Activated naive CD4-positive, alpha-beta T cell treated with anti-CD3 and anti-CD28 coated beads, Interleukin-2, amount 50 U/mL, for 24 hours (primary cell): ENCODE results near the gene LRRC15.

Source experiments
- H3K27ac Mint-ChIP-seq: one replicate; pipeline ENCODE4 v1.8.0; 2021; ENCODE audit warnings: mild to moderate bottlenecking, mixed read lengths
- H3K27me3 Mint-ChIP-seq: one replicate; pipeline ENCODE4 v1.8.0; 2021; ENCODE audit warnings: mixed read lengths
- H3K36me3 Mint-ChIP-seq: one replicate; pipeline ENCODE4 v1.8.0; 2021; ENCODE audit warnings: mixed read lengths
- H3K4me1 Mint-ChIP-seq: one replicate; pipeline ENCODE4 v1.8.0; 2021; ENCODE audit warnings: mixed read lengths
- H3K4me3 Mint-ChIP-seq: one replicate; pipeline ENCODE4 v1.8.0; 2021; ENCODE audit warnings: mild to moderate bottlenecking, mixed read lengths
- H3K9me3 Mint-ChIP-seq: one replicate; pipeline ENCODE4 v1.8.0; 2021; ENCODE audit warnings: mixed read lengths

Gene LRRC15

GRCh38 chr3:194369522-194370279 lies at the start of gene LRRC15:
Gene LRRC15 (minus strand): TSS chr3:194369743. CDS start chr3:194361043, 8,700 bp downstream.
- H3K36me3 Mint-ChIP-seq, result no peaks in the 10 kb centered on the region
- no peak within 1 kb of the TSS for H3K4me3 Mint-ChIP-seq
- H3K9me3 Mint-ChIP-seq, result no peaks in the 10 kb centered on the region
- H3K4me1 Mint-ChIP-seq, result peaks cover 3% of the 10 kb centered on the region
- no peak within 1 kb of the TSS for H3K27ac Mint-ChIP-seq
- peaks cover 16% of the 10 kb centered on the region for H3K27me3 Mint-ChIP-seq

GRCh38 chr3:194418671-194419070 lies 49.1 kb upstream of the LRRC15 start:
- H3K4me3 Mint-ChIP-seq, result no peak overlapping the region
- H3K4me1 Mint-ChIP-seq, result peaks cover under 1% of the 10 kb centered on the region
- no peak overlapping the region for H3K27ac Mint-ChIP-seq
- peaks cover 15% of the 10 kb centered on the region for H3K36me3 Mint-ChIP-seq
- H3K9me3 Mint-ChIP-seq, result no peaks in the 10 kb centered on the region
- no peaks in the 10 kb centered on the region for H3K27me3 Mint-ChIP-seq

GRCh38 chr3:194407423-194407822 lies 37.9 kb upstream of the LRRC15 start:
- H3K9me3 Mint-ChIP-seq, result no peaks in the 10 kb centered on the region
- H3K27me3 Mint-ChIP-seq, result no peaks in the 10 kb centered on the region
- peaks cover 4% of the 10 kb centered on the region for H3K36me3 Mint-ChIP-seq
- H3K4me1 Mint-ChIP-seq, result peaks cover 13% of the 10 kb centered on the region
- no peak overlapping the region for H3K4me3 Mint-ChIP-seq
- peak overlapping the region; percentile 70 for H3K27ac Mint-ChIP-seq

- H3K36me3 Mint-ChIP-seq, result peaks cover 2% of the 10 kb centered on the region
- H3K9me3 Mint-ChIP-seq, result no peaks in the 10 kb centered on the region
- peaks cover 8% of the 10 kb centered on the region for H3K4me1 Mint-ChIP-seq
- no peaks in the 10 kb centered on the region for H3K27me3 Mint-ChIP-seq
- no peak overlapping the region for H3K4me3 Mint-ChIP-seq
- peak overlapping the region; percentile 46 for H3K27ac Mint-ChIP-seq
Observed at GRCh38 chr3:194405766-194406165, 36.2 kb upstream of the LRRC15 start.

GRCh38 chr3:194404365-194405140 lies 35.0 kb upstream of the LRRC15 start:
- H3K27ac Mint-ChIP-seq, result no peak overlapping the region
- H3K27me3 Mint-ChIP-seq, result no peaks in the 10 kb centered on the region
- no peak overlapping the region for H3K4me3 Mint-ChIP-seq
- peaks cover 2% of the 10 kb centered on the region for H3K36me3 Mint-ChIP-seq
- H3K4me1 Mint-ChIP-seq, result peaks cover 16% of the 10 kb centered on the region
- no peaks in the 10 kb centered on the region for H3K9me3 Mint-ChIP-seq

GRCh38 chr3:194401868-194402329 lies 32.4 kb upstream of the LRRC15 start:
- Mint-ChIP-seq H3K9me3 (no peaks in the 10 kb centered on the region), H3K4me1 (peaks cover 41% of the 10 kb centered on the region), H3K36me3 (no peaks in the 10 kb centered on the region), H3K27me3 (no peaks in the 10 kb centered on the region), H3K4me3 (no peak overlapping the region), H3K27ac (no peak overlapping the region)

GRCh38 chr3:194401346-194401745 lies 31.8 kb upstream of the LRRC15 start:
- no peaks in the 10 kb centered on the region for H3K27me3 Mint-ChIP-seq
- H3K4me1 Mint-ChIP-seq, result peaks cover 42% of the 10 kb centered on the region
- H3K27ac Mint-ChIP-seq, result no peak overlapping the region
- H3K36me3 Mint-ChIP-seq, result no peaks in the 10 kb centered on the region
- H3K4me3 Mint-ChIP-seq, result no peak overlapping the region
- H3K9me3 Mint-ChIP-seq, result no peaks in the 10 kb centered on the region

GRCh38 chr3:194399874-194400411 lies 30.4 kb upstream of the LRRC15 start:
- Mint-ChIP-seq H3K9me3 (no peaks in the 10 kb centered on the region), H3K27me3 (no peaks in the 10 kb centered on the region), H3K27ac (no peak overlapping the region), H3K4me3 (no peak overlapping the region), H3K36me3 (no peaks in the 10 kb centered on the region), H3K4me1 (peaks cover 56% of the 10 kb centered on the region)

- no peaks in the 10 kb centered on the region for H3K9me3 Mint-ChIP-seq
- peak within 1 kb of the TSS; percentile 90 for H3K4me3 Mint-ChIP-seq
- peaks cover 56% of the 10 kb centered on the region for H3K4me1 Mint-ChIP-seq
- no peaks in the 10 kb centered on the region for H3K27me3 Mint-ChIP-seq
- H3K36me3 Mint-ChIP-seq, result no peaks in the 10 kb centered on the region
- H3K27ac Mint-ChIP-seq, result peak within 1 kb of the TSS; percentile 17
Observed at GRCh38 chr3:194399166-194399565, 29.6 kb upstream of the LRRC15 start, which contains the start of gene GP5. Gene GP5 (minus strand): TSS chr3:194399266. CDS start chr3:194398282, 984 bp downstream.

GRCh38 chr3:194397757-194398312 lies 28.3 kb upstream of the LRRC15 start:
- no peaks in the 10 kb centered on the region for H3K9me3 Mint-ChIP-seq
- peak overlapping the region; percentile 90 for H3K4me3 Mint-ChIP-seq
- H3K27me3 Mint-ChIP-seq, result no peaks in the 10 kb centered on the region
- H3K4me1 Mint-ChIP-seq, result peaks cover 55% of the 10 kb centered on the region
- H3K27ac Mint-ChIP-seq, result peak overlapping the region; percentile 41
- no peaks in the 10 kb centered on the region for H3K36me3 Mint-ChIP-seq

- no peaks in the 10 kb centered on the region for H3K9me3 Mint-ChIP-seq
- peaks cover 55% of the 10 kb centered on the region for H3K4me1 Mint-ChIP-seq
- H3K27me3 Mint-ChIP-seq, result no peaks in the 10 kb centered on the region
- H3K36me3 Mint-ChIP-seq, result no peaks in the 10 kb centered on the region
- H3K27ac Mint-ChIP-seq, result peak overlapping the region; percentile 81
- H3K4me3 Mint-ChIP-seq, result peak overlapping the region; percentile 90
Observed at GRCh38 chr3:194396859-194397756, 27.6 kb upstream of the LRRC15 start.

- Mint-ChIP-seq H3K36me3 (no peaks in the 10 kb centered on the region), H3K4me3 (peak overlapping the region; percentile 83), H3K27ac (no peak overlapping the region), H3K4me1 (peaks cover 55% of the 10 kb centered on the region), H3K27me3 (no peaks in the 10 kb centered on the region), H3K9me3 (no peaks in the 10 kb centered on the region)
Observed at GRCh38 chr3:194396539-194396858, 27.0 kb upstream of the LRRC15 start.

GRCh38 chr3:194395778-194396538 lies 26.4 kb upstream of the LRRC15 start:
- peaks cover 3% of the 10 kb centered on the region for H3K9me3 Mint-ChIP-seq
- no peaks in the 10 kb centered on the region for H3K36me3 Mint-ChIP-seq
- H3K4me1 Mint-ChIP-seq, result peaks cover 55% of the 10 kb centered on the region
- peak overlapping the region; percentile 83 for H3K4me3 Mint-ChIP-seq
- H3K27me3 Mint-ChIP-seq, result no peaks in the 10 kb centered on the region
- H3K27ac Mint-ChIP-seq, result peak overlapping the region; percentile 68

- Mint-ChIP-seq H3K36me3 (peaks cover 1% of the 10 kb centered on the region), H3K4me1 (peaks cover 54% of the 10 kb centered on the region), H3K27me3 (no peaks in the 10 kb centered on the region), H3K27ac (no peak overlapping the region), H3K4me3 (peak overlapping the region; percentile 83), H3K9me3 (peaks cover 11% of the 10 kb centered on the region)
Observed at GRCh38 chr3:194395212-194395611, 25.7 kb upstream of the LRRC15 start.
